H1 (cell line): Measurements from ENCODE around the gene UBA5. TPM values are rescaled to one million over a fixed set of nuclear protein-coding genes. Genes with fewer than 3 reads are reported as not detected.

Source experiments
- CTCF ChIA-PET: fragments of 300-600 bp; sonication (Branson Sonifier 250); formaldehyde crosslinking; loops from one replicate; lab custom pipeline; 2021; ENCODE audit not compliant: partially characterized antibody; lab: Charles Lee
- POLR2A ChIA-PET: fragments of 300-600 bp; sonication (Branson Sonifier 250); formaldehyde crosslinking; loops from one replicate; lab custom pipeline; 2021; ENCODE audit warnings: inconsistent platforms; ENCODE audit not compliant: partially characterized antibody; lab: Charles Lee
- DNase-seq, 2 experiments: peaks; one replicate each; pipeline versions ENCODE4 v3.0.0 to v3.0.0-alpha.2; 2010 to 2022; ENCODE audit warnings: low spot score in 2 of 2, low read depth in 1 of 2, mixed read lengths in 1 of 2
- FAIRE-seq: peaks from 2 replicates; lab custom pipeline; 2011; peaks lifted over from hg19 to GRCh38; lab: Jason Lieb, UNC
- H2AFZ ChIP-seq: 2 replicates; pipeline ENCODE4 v1.8.1; 2012; ENCODE audit warnings: low read length, inconsistent platforms
- H2AK5ac ChIP-seq: 2 replicates; pipeline ENCODE4 v1.6.1; 2013; ENCODE audit warnings: low read depth, low read length
- H2BK120ac ChIP-seq: replicated peaks from 2 replicates; pipeline ENCODE3; 2013; ENCODE audit warnings: low read depth, low read length, inconsistent platforms
- H2BK12ac ChIP-seq: 2 replicates; pipeline ENCODE4 v1.6.1; 2013; ENCODE audit warnings: low read depth, low read length
- H2BK15ac ChIP-seq: 2 replicates; pipeline ENCODE4 v1.6.1; 2013; ENCODE audit warnings: low read length
- H2BK20ac ChIP-seq: 2 replicates; pipeline ENCODE4 v1.6.1; 2013; ENCODE audit warnings: low read length
- H2BK5ac ChIP-seq: 2 replicates; pipeline ENCODE4 v1.6.1; 2013; ENCODE audit warnings: low read depth, low read length
- H3K14ac ChIP-seq: 2 replicates; pipeline ENCODE4 v1.6.1; 2013; ENCODE audit warnings: inconsistent platforms; ENCODE audit not compliant: insufficient read length
- H3K18ac ChIP-seq: 2 replicates; pipeline ENCODE4 v1.6.1; 2013; ENCODE audit warnings: low read length; ENCODE audit errors: extremely low read depth
- H3K23ac ChIP-seq: 2 replicates; pipeline ENCODE4 v1.6.1; 2013; ENCODE audit warnings: inconsistent platforms; ENCODE audit not compliant: insufficient read length
- H3K23me2 ChIP-seq: 2 replicates; pipeline ENCODE4 v1.6.1; 2013; ENCODE audit warnings: low read depth, low read length
- H3K27ac ChIP-seq: 2 replicates; pipeline ENCODE4 v1.6.1; 2011; ENCODE audit warnings: low read depth, low read length, inconsistent platforms
- H3K27me3 ChIP-seq, 4 experiments: replicated peaks in 1 of 4; 1 replicate in 1 of 4; 2 replicates in 3 of 4; pipeline versions ENCODE4 v1.6.1 to v1.8.1; 2011 to 2013; ENCODE audit warnings: low read length in 3 of 4, mild to moderate bottlenecking in 3 of 4, inconsistent platforms in 2 of 4, mixed read lengths in 2 of 4, moderate library complexity in 1 of 4; ENCODE audit not compliant: control insufficient read depth in 3 of 4, insufficient read depth in 3 of 4; ENCODE audit errors: extremely low read depth in 1 of 4
- H3K36me3 ChIP-seq, 4 experiments: 2 replicates each; pipeline versions ENCODE4 v1.6.1 to v1.8.1; 2011 to 2013; ENCODE audit warnings: mild to moderate bottlenecking in 4 of 4, low read length in 3 of 4, moderate library complexity in 2 of 4, control low read depth in 1 of 4, inconsistent platforms in 1 of 4; ENCODE audit not compliant: insufficient read depth in 4 of 4, control insufficient read depth in 2 of 4
- H3K4ac ChIP-seq: replicated peaks from 2 replicates; pipeline ENCODE3; 2013; ENCODE audit warnings: low read length, low read depth, mixed read lengths, inconsistent platforms; ENCODE audit not compliant: insufficient read length
- H3K4me1 ChIP-seq, 4 experiments: replicated peaks in 1 of 4; 1 replicate in 1 of 4; 2 replicates in 3 of 4; pipeline versions ENCODE4 v1.6.1 to v1.8.1; 2011 to 2013; ENCODE audit warnings: low read length in 3 of 4, inconsistent platforms in 2 of 4, mixed read lengths in 1 of 4; ENCODE audit not compliant: insufficient read depth in 4 of 4, control insufficient read depth in 3 of 4
- H3K4me2 ChIP-seq, 2 experiments: 2 replicates each; pipeline versions ENCODE4 v1.6.1 to v1.8.1; 2011 to 2013; ENCODE audit warnings: low read depth in 2 of 2, low read length in 2 of 2, control low read depth in 1 of 2, inconsistent platforms in 1 of 2, mild to moderate bottlenecking in 1 of 2; ENCODE audit not compliant: insufficient read depth in 1 of 2
- H3K4me3 ChIP-seq, 4 experiments: fragments of 200-600, 300-600 bp in 1 of 4; sonication (generic), shearing (Covaris generic), sonication (Bioruptor Twin) in 1 of 4; 2 replicates each; pipeline versions ENCODE4 v1.5.1 to v1.8.1; 2011 to 2016; ENCODE audit warnings: low read length in 4 of 4, low read depth in 3 of 4, control low read depth in 2 of 4, inconsistent platforms in 2 of 4, mild to moderate bottlenecking in 2 of 4, mixed read lengths in 1 of 4, moderate library complexity in 1 of 4; ENCODE audit not compliant: insufficient read depth in 2 of 4; ENCODE audit errors: extremely low read depth in 1 of 4
- H3K56ac ChIP-seq: replicated peaks from 2 replicates; pipeline ENCODE3; 2013; ENCODE audit warnings: low read depth, mild to moderate bottlenecking, mixed read lengths, low read length, inconsistent platforms; ENCODE audit not compliant: insufficient read length
- H3K79me1 ChIP-seq: 2 replicates; pipeline ENCODE4 v1.6.1; 2013; ENCODE audit warnings: low read depth, low read length, control low read depth
- H3K79me2 ChIP-seq, 2 experiments: 2 replicates each; pipeline versions ENCODE4 v1.6.1 to v1.8.1; 2012 to 2013; ENCODE audit warnings: low read length in 2 of 2, mild to moderate bottlenecking in 2 of 2, inconsistent platforms in 1 of 2; ENCODE audit not compliant: insufficient read depth in 2 of 2, control insufficient read depth in 1 of 2
- H3K9ac ChIP-seq, 4 experiments: replicated peaks in 1 of 4; 1 replicate in 1 of 4; 2 replicates in 3 of 4; pipeline versions ENCODE4 v1.6.1 to v1.8.1; 2011 to 2013; ENCODE audit warnings: low read depth in 3 of 4, low read length in 3 of 4, control low read depth in 2 of 4, mild to moderate bottlenecking in 2 of 4, moderate library complexity in 2 of 4, inconsistent platforms in 1 of 4; ENCODE audit errors: extremely low read depth in 1 of 4
- H3K9me3 ChIP-seq, 2 experiments: 2 replicates each; pipeline versions ENCODE4 v1.6.1 to v1.8.1; 2012 to 2013; ENCODE audit warnings: mild to moderate bottlenecking in 2 of 2, moderate library complexity in 2 of 2, control low read depth in 1 of 2, inconsistent platforms in 1 of 2, low read depth in 1 of 2, low read length in 1 of 2, mixed read lengths in 1 of 2; ENCODE audit not compliant: insufficient read depth in 2 of 2
- H4K20me1 ChIP-seq, 2 experiments: replicated peaks in 1 of 2; 2 replicates each; pipeline versions ENCODE3 to v1.8.1; 2011 to 2013; ENCODE audit warnings: inconsistent platforms in 2 of 2, low read length in 2 of 2, mild to moderate bottlenecking in 1 of 2; ENCODE audit not compliant: insufficient read depth in 2 of 2, control insufficient read depth in 1 of 2
- H4K5ac ChIP-seq: 2 replicates; pipeline ENCODE4 v1.6.1; 2013; ENCODE audit warnings: low read length, low read depth, mixed read lengths, inconsistent platforms; ENCODE audit not compliant: insufficient read length
- H4K8ac ChIP-seq: 2 replicates; pipeline ENCODE4 v1.8.0; 2013; ENCODE audit warnings: mild to moderate bottlenecking, moderate library complexity, low read length, inconsistent platforms; ENCODE audit not compliant: insufficient read depth; ENCODE audit errors: extremely low read depth
- H4K91ac ChIP-seq: replicated peaks from 2 replicates; pipeline ENCODE3; 2013; ENCODE audit warnings: low read length, mixed read lengths, inconsistent platforms; ENCODE audit not compliant: insufficient read length
- CREB1 ChIP-seq: IDR thresholded peaks from 2 replicates; pipeline ENCODE4 v1.6.1; 2012; ENCODE audit warnings: inconsistent platforms
- EP300 ChIP-seq, 2 experiments: IDR thresholded peaks; 1 replicate in 1 of 2; 2 replicates in 1 of 2; pipeline ENCODE4 v1.6.1; 2011 to 2012; ENCODE audit warnings: low read depth in 2 of 2, low read length in 2 of 2, mild to moderate bottlenecking in 2 of 2, borderline replicate concordance in 1 of 2, inconsistent platforms in 1 of 2, moderate library complexity in 1 of 2
- POLR2AphosphoS5 ChIP-seq: IDR thresholded peaks from 2 replicates; pipeline ENCODE4 v1.6.1; 2011; ENCODE audit warnings: low read depth, low read length
- SP1 ChIP-seq: IDR thresholded peaks from 2 replicates; pipeline ENCODE4 v1.6.1; 2011; ENCODE audit warnings: low read depth, low read length
- WGBS, 2 experiments: shearing (Covaris generic) in 1 of 2; methylation state at CpG; one replicate each; pipeline versions ENCODE4 v1.1.6 to v1.1.7; 2013 to 2015; ENCODE audit warnings: low lambda C conversion rate in 2 of 2, mixed read lengths in 2 of 2, inconsistent platforms in 1 of 2, low coverage in 1 of 2, missing lambda C conversion rate in 1 of 2; ENCODE audit not compliant: insufficient replicate concordance in 2 of 2, insufficient coverage in 1 of 2, insufficient read length in 1 of 2; ENCODE audit errors: extremely low coverage in 1 of 2, missing lambda C conversion rate in 1 of 2; 5-methylcytosine and 5-hydroxymethylcytosine counted together
- polyA plus RNA-seq, 7 experiments: library from polyadenylated mRNA; depleted of rRNA in 3 of 7; stranded (reverse) in 5 of 7; unstranded in 2 of 7; fragments of >200 nt in 5 of 7; fragments of 200-250 nt in 2 of 7; gene quantifications; 1 replicate in 5 of 7; 2 replicates in 1 of 7; 4 replicates in 1 of 7; pipeline versions ENCODE4 v1.2.1 to v1.2.3, GENCODE V29; 2011 to 2013; ENCODE audit warnings: missing spikeins in 2 of 7, mixed read lengths in 2 of 7
- total RNA-seq: library from RNA; stranded (reverse); fragmentation: NEBNext Ultra II Directional; extraction: Animal tissue kit (Norgen Biotek cat#: 25700); gene quantifications from 2 replicates; pipeline ENCODE4 v1.2.1, GENCODE V29; 2021

The UBA5 gene
- total and polyA plus RNA-seq, 2 of the 8 experiments (the other 6 are each of a cell fraction or from before 2014, with no cell fraction given): 11.0 to 28.0 TPM

DNA sequence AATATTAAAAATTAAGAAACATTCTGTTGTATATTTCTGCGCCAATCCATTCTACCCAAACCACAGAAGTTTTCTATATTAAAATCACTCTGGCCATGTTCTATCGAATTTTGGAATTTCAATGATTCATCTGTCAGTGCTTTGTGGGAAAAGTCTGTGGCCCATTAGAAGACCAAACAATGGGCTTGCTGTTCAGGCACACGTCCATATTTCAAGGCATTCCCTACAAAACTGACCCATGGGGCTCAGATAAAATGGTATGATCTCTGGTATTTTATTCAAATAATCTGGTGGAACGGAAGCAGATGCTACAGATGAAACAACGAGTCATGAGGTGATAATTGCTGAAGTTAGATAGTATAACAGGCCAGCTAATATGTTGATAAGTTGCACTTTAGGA lies 49.6 kb downstream of the UBA5 start:
- CTCF ChIA-PET: interaction anchor here (1.2 kb wide), 1 partner anchor 28 kb away, joined by 3 read pairs; no protein-coding TSS in a partner anchor
- peaks cover 0 to 27% (median 2%) of the 10 kb centered on the region in 4 experiments; a peak in 6 of 8 replicates for H3K36me3 ChIP-seq

More for the DNA sequence above, 49.6 kb downstream of the UBA5 start:
- H4K5ac ChIP-seq: no peak overlapping the region
- H2AK5ac ChIP-seq: no peak overlapping the region
- POLR2A ChIA-PET: no interaction called here
- no peak overlapping the region for H4K8ac ChIP-seq
- no peaks in the 10 kb centered on the region for H3K27me3 ChIP-seq
- H2BK15ac ChIP-seq: no peak overlapping the region
- H2BK5ac ChIP-seq: no peak overlapping the region
- H3K4ac ChIP-seq: no peak overlapping the region
- H3K79me1 ChIP-seq: no peaks in the 10 kb centered on the region
- no peak overlapping the region for H3K56ac ChIP-seq
- no peak for DNase-seq
- H3K4me1 ChIP-seq: no peaks in the 10 kb centered on the region
- H3K9ac ChIP-seq: no peak overlapping the region
- no peaks in the 10 kb centered on the region for H3K23me2 ChIP-seq
- no peaks in the 10 kb centered on the region for H4K20me1 ChIP-seq
- no peaks in the 10 kb centered on the region for H3K79me2 ChIP-seq
- FAIRE-seq: no peak
- H3K23ac ChIP-seq: no peak overlapping the region
- no peak for TF ChIP-seq EP300 (IDR thresholded peaks at IDR 0.05; ENCODE audit: borderline replicate concordance in 1 of 2, low read depth in 2 of 2, low read length in 2 of 2)
- no peak for TF ChIP-seq POLR2AphosphoS5
- no peak for TF ChIP-seq SP1
- TF ChIP-seq CREB1: no peak
- H2AFZ ChIP-seq: no peak overlapping the region
- no peak overlapping the region for H3K18ac ChIP-seq
- 85% methylated on average over 5 of the region's 5 CpGs; no CpG with 5 or more reads in 1 of the 2 experiments for WGBS, 2 experiments
- H3K9me3 ChIP-seq: no peaks in the 10 kb centered on the region
- H2BK12ac ChIP-seq: no peak overlapping the region
- no peak overlapping the region for H3K4me2 ChIP-seq
- H3K27ac ChIP-seq: no peak overlapping the region
- no peak overlapping the region for H2BK120ac ChIP-seq
- H3K14ac ChIP-seq: no peak overlapping the region
- H2BK20ac ChIP-seq: no peak overlapping the region
- no peak overlapping the region for H3K4me3 ChIP-seq
- no peak overlapping the region for H4K91ac ChIP-seq
